A549 (cell line): ENCODE measurements around the gene CPPED1. TPM values are rescaled to one million over a fixed set of nuclear protein-coding genes. Genes with fewer than 3 reads are reported as not detected.

ENCODE experiments used
- ATAC-seq, 2 experiments: fragments of 200-7000 bp in 1 of 2; fragments of >200 bp in 1 of 2; cut with Nextera tagmentation in 1 of 2; cut with Tn5 transposase in 1 of 2; 3 replicates each; pipeline versions ENCODE4 v1.8.0 to v1.9.1; 2018 to 2020; ENCODE audit warnings: mild to moderate bottlenecking in 1 of 2, moderate library complexity in 1 of 2
- CTCF ChIA-PET: fragments of 300-600 bp; sonication (Branson Sonifier 250); formaldehyde crosslinking; extraction: SDS; loops from one replicate; lab custom pipeline; 2021; ENCODE audit warnings: antibody characterized with exemption, inconsistent platforms; lab: Yijun Ruan, JAX
- POLR2A ChIA-PET: fragments of 350-600 bp; formaldehyde crosslinking; extraction: SDS; loops from one replicate; lab custom pipeline; 2021; ENCODE audit warnings: antibody characterized with exemption, inconsistent platforms; lab: Yijun Ruan, JAX
- DNase-seq, 2 experiments: peaks; one replicate each; pipeline versions ENCODE4 v3.0.0 to v3.0.0-alpha.2; 2011 to 2016; ENCODE audit warnings: low read depth in 1 of 2, low spot score in 1 of 2
- FAIRE-seq: peaks from 2 replicates; lab custom pipeline; 2011; peaks lifted over from hg19 to GRCh38; lab: Jason Lieb, UNC
- H3K27ac ChIP-seq, 2 experiments: fragments of >200 bp; sonication (Bioruptor Twin); formaldehyde crosslinking; 3 replicates each; pipeline ENCODE4 v1.5.1; 2016 to 2017
- H3K4me1 ChIP-seq: fragments of >200 bp; sonication (Bioruptor Twin); formaldehyde crosslinking; 3 replicates; pipeline ENCODE4 v1.6.1; 2016
- H3K4me2 ChIP-seq: fragments of >200 bp; sonication (Bioruptor Twin); formaldehyde crosslinking; 3 replicates; pipeline ENCODE4 v1.6.1; 2016
- H3K4me3 ChIP-seq: fragments of >200 bp; sonication (Bioruptor Twin); formaldehyde crosslinking; 3 replicates; pipeline ENCODE4 v1.5.1; 2016
- H3K9me3 ChIP-seq: fragments of >200 bp; sonication (Bioruptor Twin); formaldehyde crosslinking; 3 replicates; pipeline ENCODE4 v1.6.1; 2016
- CHD2 ChIP-seq: fragments of 150-350 bp; IDR thresholded peaks from 2 replicates; pipeline ENCODE4 v1.6.1; 2014; ENCODE audit warnings: low read length; ENCODE audit not compliant: partially characterized antibody
- EHMT2 ChIP-seq: fragments of 200-600 bp; sonication (generic); IDR thresholded peaks from 2 replicates; pipeline ENCODE4 v1.6.1; 2016; ENCODE audit warnings: antibody characterized with exemption, low read depth, mild to moderate bottlenecking, moderate library complexity
- EP300 ChIP-seq, 2 experiments: fragments of >200 bp; sonication (Bioruptor Twin); formaldehyde crosslinking; IDR thresholded peaks; 2 replicates in 1 of 2; 3 replicates in 1 of 2; pipeline ENCODE4 v1.6.1; 2016 to 2017
- FOSB ChIP-seq: fragments of 250-450 bp; sonication (Bioruptor Pico); IDR thresholded peaks from 2 replicates; pipeline ENCODE4 v1.5.0; 2020; ENCODE audit warnings: mild to moderate bottlenecking, moderate library complexity
- GATA3 ChIP-seq: IDR thresholded peaks from 2 replicates; pipeline ENCODE4 v1.6.1; 2012; ENCODE audit warnings: borderline replicate concordance
- HOXB5 ChIP-seq: fragments of 250-450 bp; sonication (Bioruptor Pico); IDR thresholded peaks from 2 replicates; pipeline ENCODE4 v1.5.0; 2020; ENCODE audit warnings: mild to moderate bottlenecking, moderate library complexity
- JUN ChIP-seq, 2 experiments: fragments of >200 bp; sonication (Bioruptor Twin); formaldehyde crosslinking; IDR thresholded peaks; 2 replicates in 1 of 2; 3 replicates in 1 of 2; pipeline ENCODE4 v1.6.1; 2016 to 2017
- KDM5A ChIP-seq: fragments of 200-600 bp; sonication (generic); IDR thresholded peaks from 2 replicates; pipeline ENCODE4 v1.6.1; 2016; ENCODE audit warnings: antibody characterized with exemption, mild to moderate bottlenecking
- MAFK ChIP-seq: fragments of 450-650 bp; IDR thresholded peaks from 2 replicates; pipeline ENCODE4 v1.6.1; 2014; ENCODE audit not compliant: partially characterized antibody
- MAZ ChIP-seq: fragments of 150-350 bp; IDR thresholded peaks from 2 replicates; pipeline ENCODE4 v1.6.1; 2014; ENCODE audit warnings: antibody characterized with exemption, low read depth, low read length, borderline replicate concordance
- MYC ChIP-seq: IDR thresholded peaks from 2 replicates; pipeline ENCODE4 v1.6.1; 2012; ENCODE audit warnings: mild to moderate bottlenecking, inconsistent platforms, low read length, improper control_type of control experiment, borderline replicate concordance
- NFE2L2 ChIP-seq: fragments of 150-350 bp; conservative IDR thresholded peaks from 2 replicates; pipeline ENCODE4 v1.6.1; 2014; ENCODE audit warnings: low read length
- NPAS2 ChIP-seq: fragments of 250-450 bp; sonication (Bioruptor Pico); IDR thresholded peaks from 2 replicates; pipeline ENCODE4 v1.8.0; 2022; ENCODE audit warnings: mild to moderate bottlenecking, moderate library complexity, borderline replicate concordance
- NR3C1 ChIP-seq: fragments of >200 bp; sonication (Bioruptor Twin); formaldehyde crosslinking; IDR thresholded peaks from 3 replicates; pipeline ENCODE4 v1.6.1; 2017
- PHF8 ChIP-seq: fragments of 200-600 bp; sonication (generic); IDR thresholded peaks from 2 replicates; pipeline ENCODE4 v1.6.1; 2016; ENCODE audit warnings: low read depth, mild to moderate bottlenecking, antibody characterized with exemption, moderate library complexity, borderline replicate concordance
- RARB ChIP-seq: fragments of 250-450 bp; sonication (Bioruptor Pico); IDR thresholded peaks from 2 replicates; pipeline ENCODE4 v1.8.0; 2021; ENCODE audit warnings: mild to moderate bottlenecking, moderate library complexity
- RFX5 ChIP-seq: fragments of 450-650 bp; IDR thresholded peaks from 2 replicates; pipeline ENCODE4 v1.7.1; 2014; ENCODE audit warnings: antibody characterized with exemption, mild to moderate bottlenecking, moderate library complexity
- SMC3 ChIP-seq: fragments of >200 bp; sonication (Bioruptor Twin); formaldehyde crosslinking; IDR thresholded peaks from 3 replicates; pipeline ENCODE4 v1.6.1; 2018; ENCODE audit warnings: inconsistent platforms
- SREBF2 ChIP-seq: fragments of 450-650 bp; IDR thresholded peaks from 2 replicates; pipeline ENCODE4 v1.6.1; 2014; ENCODE audit warnings: mild to moderate bottlenecking, moderate library complexity
- TFCP2L1 ChIP-seq: fragments of 250-450 bp; sonication (Bioruptor Pico); IDR thresholded peaks from 2 replicates; pipeline ENCODE4 v1.5.0; 2021; ENCODE audit warnings: mild to moderate bottlenecking
- TP53 ChIP-seq: fragments of 250-450 bp; sonication (Bioruptor Pico); IDR thresholded peaks from 2 replicates; pipeline ENCODE4 v1.5.0; 2021; ENCODE audit warnings: mild to moderate bottlenecking, moderate library complexity
- ZNF302 ChIP-seq: fragments of 250-450 bp; sonication (Bioruptor Pico); IDR thresholded peaks from 2 replicates; pipeline ENCODE4 v1.9.0; 2021; ENCODE audit warnings: inconsistent platforms, mild to moderate bottlenecking, moderate library complexity
- WGBS: methylation state at CpG from one replicate; pipeline ENCODE4 v1.1.6; 2017; ENCODE audit errors: missing lambda C conversion rate; 5-methylcytosine and 5-hydroxymethylcytosine counted together
- polyA plus RNA-seq, 4 experiments: library from polyadenylated mRNA; depleted of rRNA in 3 of 4; stranded (reverse); fragments of >200 nt; fragmentation: RNase III in 1 of 4; extraction: RNeasy Plus Mini Kit Qiagen cat#74134 plus additional on column Dnase treatment in 1 of 4; gene quantifications; 2 replicates in 3 of 4; 3 replicates in 1 of 4; pipeline ENCODE4 v1.2.3, GENCODE V29; 2011 to 2017
- TF ChIP-seq, protein P1 (sequence below): IDR thresholded peaks from 2 replicates; pipeline ENCODE4 v1.6.1; 2012
- TF ChIP-seq, protein P2 (sequence below): IDR thresholded peaks from 2 replicates; pipeline ENCODE4 v1.6.1; 2012
- TF ChIP-seq, protein P3 (sequence below): fragments of 250-450 bp; sonication (Bioruptor Pico); IDR thresholded peaks from 2 replicates; pipeline ENCODE4 v1.5.0; 2021; ENCODE audit warnings: mild to moderate bottlenecking, moderate library complexity, borderline replicate concordance
- TF ChIP-seq, protein P4 (sequence below): fragments of >200 bp; sonication (Bioruptor Twin); formaldehyde crosslinking; IDR thresholded peaks from 3 replicates; pipeline ENCODE4 v1.5.1; 2016
- TF ChIP-seq, protein P5 (sequence below): fragments of >200 bp; sonication (Bioruptor Twin); formaldehyde crosslinking; IDR thresholded peaks from 3 replicates; pipeline ENCODE4 v1.6.1; 2016
- TF ChIP-seq, protein P6 (sequence below): fragments of 450-650 bp; IDR thresholded peaks from 2 replicates; pipeline ENCODE4 v1.6.1; 2014; ENCODE audit warnings: antibody characterized with exemption

CPPED1 gene
- polyA plus RNA-seq, 2 of the 4 experiments (the other 2 are of a cell fraction) = 16.1 to 30.5 TPM

DNA sequence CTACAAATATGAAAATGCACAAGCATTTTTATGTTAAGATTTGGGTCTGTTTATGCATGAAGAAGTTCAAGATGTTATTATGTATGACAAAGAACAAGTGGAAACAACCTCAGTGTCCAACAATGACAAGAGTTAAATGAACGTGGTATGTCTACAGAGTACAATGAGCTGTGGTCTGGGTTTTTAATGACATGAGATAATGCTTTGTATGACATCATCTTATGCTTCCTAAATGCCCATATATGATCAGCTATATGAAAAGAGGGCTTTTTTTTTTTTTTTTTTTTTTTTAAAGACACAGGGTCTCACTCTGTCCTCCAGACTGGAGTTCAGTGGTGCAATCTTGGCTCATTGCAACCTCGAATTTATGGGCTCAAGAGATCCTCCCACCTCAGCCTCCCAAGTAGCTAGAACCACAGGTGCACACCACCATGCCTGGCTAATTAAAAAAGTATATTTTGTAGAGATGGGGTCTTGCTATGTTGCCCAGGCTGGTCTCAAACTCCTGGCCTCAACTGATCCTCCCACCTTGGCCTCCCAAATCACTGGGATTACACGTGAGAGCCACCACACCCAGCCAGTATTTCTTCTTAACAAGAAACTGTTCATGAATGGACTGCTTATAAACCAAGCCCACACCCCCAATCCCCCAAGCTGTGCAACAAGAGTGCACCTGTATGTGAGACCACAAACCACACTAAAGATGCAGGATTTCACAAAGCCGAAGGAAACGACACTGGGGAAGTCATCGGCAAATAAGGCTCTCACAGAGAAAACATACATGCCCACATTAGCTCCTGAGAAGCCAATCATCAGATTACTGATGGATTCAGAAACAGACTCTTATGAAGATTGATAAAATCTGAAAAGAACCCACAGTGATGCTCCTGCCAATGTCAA lies 114.5 kb downstream of the CPPED1 start:
- 72% methylated on average over 6 of the region's 6 CpGs for WGBS
- no peak for ATAC-seq
- POLR2A ChIA-PET = interaction anchor here (0.7 kb wide), 1 partner anchor 84 kb away, joined by 3 read pairs; no protein-coding TSS in a partner anchor
- H3K4me3 ChIP-seq = no peak overlapping the region
- CTCF ChIA-PET = no interaction called here
- H3K27ac ChIP-seq = no peak overlapping the region
- no peaks in the 10 kb centered on the region for H3K4me1 ChIP-seq
- TF ChIP-seq RARB (CRISPR knock-in tag) (no peak), RFX5 (no peak), JUN (IDR thresholded peaks at IDR 0.05) (no peak), MYC (no peak), KDM5A (no peak), TFCP2L1 (CRISPR knock-in tag) (no peak), EHMT2 (no peak), GATA3 (no peak), TP53 (no peak), EP300 (IDR thresholded peaks at IDR 0.05) (no peak), SREBF2 (no peak)
- TF ChIP-seq, protein P1, sequence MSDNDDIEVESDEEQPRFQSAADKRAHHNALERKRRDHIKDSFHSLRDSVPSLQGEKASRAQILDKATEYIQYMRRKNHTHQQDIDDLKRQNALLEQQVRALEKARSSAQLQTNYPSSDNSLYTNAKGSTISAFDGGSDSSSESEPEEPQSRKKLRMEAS = no peak
- TF ChIP-seq, protein P2, sequence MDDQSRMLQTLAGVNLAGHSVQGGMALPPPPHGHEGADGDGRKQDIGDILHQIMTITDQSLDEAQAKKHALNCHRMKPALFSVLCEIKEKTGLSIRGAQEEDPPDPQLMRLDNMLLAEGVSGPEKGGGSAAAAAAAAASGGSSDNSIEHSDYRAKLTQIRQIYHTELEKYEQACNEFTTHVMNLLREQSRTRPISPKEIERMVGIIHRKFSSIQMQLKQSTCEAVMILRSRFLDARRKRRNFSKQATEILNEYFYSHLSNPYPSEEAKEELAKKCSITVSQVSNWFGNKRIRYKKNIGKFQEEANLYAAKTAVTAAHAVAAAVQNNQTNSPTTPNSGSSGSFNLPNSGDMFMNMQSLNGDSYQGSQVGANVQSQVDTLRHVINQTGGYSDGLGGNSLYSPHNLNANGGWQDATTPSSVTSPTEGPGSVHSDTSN = no peak
- TF ChIP-seq, protein P3, sequence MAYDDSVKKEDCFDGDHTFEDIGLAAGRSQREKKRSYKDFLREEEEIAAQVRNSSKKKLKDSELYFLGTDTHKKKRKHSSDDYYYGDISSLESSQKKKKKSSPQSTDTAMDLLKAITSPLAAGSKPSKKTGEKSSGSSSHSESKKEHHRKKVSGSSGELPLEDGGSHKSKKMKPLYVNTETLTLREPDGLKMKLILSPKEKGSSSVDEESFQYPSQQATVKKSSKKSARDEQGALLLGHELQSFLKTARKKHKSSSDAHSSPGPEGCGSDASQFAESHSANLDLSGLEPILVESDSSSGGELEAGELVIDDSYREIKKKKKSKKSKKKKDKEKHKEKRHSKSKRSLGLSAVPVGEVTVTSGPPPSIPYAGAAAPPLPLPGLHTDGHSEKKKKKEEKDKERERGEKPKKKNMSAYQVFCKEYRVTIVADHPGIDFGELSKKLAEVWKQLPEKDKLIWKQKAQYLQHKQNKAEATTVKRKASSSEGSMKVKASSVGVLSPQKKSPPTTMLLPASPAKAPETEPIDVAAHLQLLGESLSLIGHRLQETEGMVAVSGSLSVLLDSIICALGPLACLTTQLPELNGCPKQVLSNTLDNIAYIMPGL (CRISPR knock-in tag) = no peak
- TF ChIP-seq, protein P4, sequence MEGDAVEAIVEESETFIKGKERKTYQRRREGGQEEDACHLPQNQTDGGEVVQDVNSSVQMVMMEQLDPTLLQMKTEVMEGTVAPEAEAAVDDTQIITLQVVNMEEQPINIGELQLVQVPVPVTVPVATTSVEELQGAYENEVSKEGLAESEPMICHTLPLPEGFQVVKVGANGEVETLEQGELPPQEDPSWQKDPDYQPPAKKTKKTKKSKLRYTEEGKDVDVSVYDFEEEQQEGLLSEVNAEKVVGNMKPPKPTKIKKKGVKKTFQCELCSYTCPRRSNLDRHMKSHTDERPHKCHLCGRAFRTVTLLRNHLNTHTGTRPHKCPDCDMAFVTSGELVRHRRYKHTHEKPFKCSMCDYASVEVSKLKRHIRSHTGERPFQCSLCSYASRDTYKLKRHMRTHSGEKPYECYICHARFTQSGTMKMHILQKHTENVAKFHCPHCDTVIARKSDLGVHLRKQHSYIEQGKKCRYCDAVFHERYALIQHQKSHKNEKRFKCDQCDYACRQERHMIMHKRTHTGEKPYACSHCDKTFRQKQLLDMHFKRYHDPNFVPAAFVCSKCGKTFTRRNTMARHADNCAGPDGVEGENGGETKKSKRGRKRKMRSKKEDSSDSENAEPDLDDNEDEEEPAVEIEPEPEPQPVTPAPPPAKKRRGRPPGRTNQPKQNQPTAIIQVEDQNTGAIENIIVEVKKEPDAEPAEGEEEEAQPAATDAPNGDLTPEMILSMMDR = no peak
- TF ChIP-seq, all 56 proteins: peak for 0
- no peak overlapping the region for H3K4me2 ChIP-seq
- no peaks in the 10 kb centered on the region for H3K9me3 ChIP-seq
- DNase-seq = no peak
- FAIRE-seq = no peak

DNA sequence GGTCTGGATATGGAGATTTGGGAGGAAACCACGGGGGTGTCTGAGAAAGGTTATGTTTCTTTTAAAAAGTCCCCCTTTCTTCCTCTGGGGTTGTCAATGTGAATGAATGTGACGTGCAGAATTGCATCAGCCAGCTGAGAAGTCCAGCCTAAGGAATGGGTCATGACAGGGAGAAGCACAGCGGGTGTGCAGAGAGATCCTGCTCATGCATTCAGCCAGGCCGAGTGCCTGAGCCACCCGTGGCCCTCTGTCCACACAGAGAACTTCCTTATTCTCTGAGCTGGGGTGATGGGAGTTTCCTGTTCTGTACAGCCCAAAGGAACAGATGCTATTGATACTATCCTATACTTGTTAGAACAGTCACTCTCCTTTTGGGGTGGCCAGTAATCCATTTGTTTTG lies 117.9 kb downstream of the CPPED1 start:
- no peaks in the 10 kb centered on the region for H3K9me3 ChIP-seq
- no peak for FAIRE-seq
- no peak overlapping the region for H3K27ac ChIP-seq
- ChIA-PET POLR2A (no interaction called here), CTCF (no interaction called here)
- H3K4me1 ChIP-seq = no peaks in the 10 kb centered on the region
- ATAC-seq = no peak
- TF ChIP-seq, protein P2 = no peak
- TF ChIP-seq, protein P1 = no peak
- TF ChIP-seq SMC3 (no peak), TP53 (no peak), MAFK (no peak), NFE2L2 (no peak), GATA3 (no peak), KDM5A (no peak), MAZ (no peak), CHD2 (no peak), HOXB5 (CRISPR knock-in tag) (no peak), PHF8 (no peak), EP300 (IDR thresholded peaks at IDR 0.05) (no peak), NR3C1 (no peak), FOSB (CRISPR knock-in tag) (no peak), ZNF302 (CRISPR knock-in tag) (no peak), NPAS2 (CRISPR knock-in tag) (no peak)
- TF ChIP-seq, protein P5, sequence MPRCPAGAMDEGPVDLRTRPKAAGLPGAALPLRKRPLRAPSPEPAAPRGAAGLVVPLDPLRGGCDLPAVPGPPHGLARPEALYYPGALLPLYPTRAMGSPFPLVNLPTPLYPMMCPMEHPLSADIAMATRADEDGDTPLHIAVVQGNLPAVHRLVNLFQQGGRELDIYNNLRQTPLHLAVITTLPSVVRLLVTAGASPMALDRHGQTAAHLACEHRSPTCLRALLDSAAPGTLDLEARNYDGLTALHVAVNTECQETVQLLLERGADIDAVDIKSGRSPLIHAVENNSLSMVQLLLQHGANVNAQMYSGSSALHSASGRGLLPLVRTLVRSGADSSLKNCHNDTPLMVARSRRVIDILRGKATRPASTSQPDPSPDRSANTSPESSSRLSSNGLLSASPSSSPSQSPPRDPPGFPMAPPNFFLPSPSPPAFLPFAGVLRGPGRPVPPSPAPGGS = no peak
- TF ChIP-seq, protein P6, sequence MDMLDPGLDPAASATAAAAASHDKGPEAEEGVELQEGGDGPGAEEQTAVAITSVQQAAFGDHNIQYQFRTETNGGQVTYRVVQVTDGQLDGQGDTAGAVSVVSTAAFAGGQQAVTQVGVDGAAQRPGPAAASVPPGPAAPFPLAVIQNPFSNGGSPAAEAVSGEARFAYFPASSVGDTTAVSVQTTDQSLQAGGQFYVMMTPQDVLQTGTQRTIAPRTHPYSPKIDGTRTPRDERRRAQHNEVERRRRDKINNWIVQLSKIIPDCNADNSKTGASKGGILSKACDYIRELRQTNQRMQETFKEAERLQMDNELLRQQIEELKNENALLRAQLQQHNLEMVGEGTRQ = no peak
- H3K4me2 ChIP-seq = no peak overlapping the region
- WGBS = 76% methylated on average over 5 of the region's 5 CpGs
- no peak for DNase-seq
- H3K4me3 ChIP-seq = no peak overlapping the region
